Measurements from ENCODE around the gene TM2D1. TPM values are rescaled to one million over a fixed set of nuclear protein-coding genes. Genes with fewer than 3 reads are reported as not detected.

TM2D1 gene
- polyA plus RNA-seq (2013, experiment 1 of 4), result 24.0 TPM
- 27.6 TPM for polyA plus RNA-seq (2013, experiment 2 of 4)
- polyA plus RNA-seq (2013, experiment 3 of 4), result 25.4 TPM
- 26.8 TPM for polyA plus RNA-seq (2013, experiment 4 of 4)

DNA sequence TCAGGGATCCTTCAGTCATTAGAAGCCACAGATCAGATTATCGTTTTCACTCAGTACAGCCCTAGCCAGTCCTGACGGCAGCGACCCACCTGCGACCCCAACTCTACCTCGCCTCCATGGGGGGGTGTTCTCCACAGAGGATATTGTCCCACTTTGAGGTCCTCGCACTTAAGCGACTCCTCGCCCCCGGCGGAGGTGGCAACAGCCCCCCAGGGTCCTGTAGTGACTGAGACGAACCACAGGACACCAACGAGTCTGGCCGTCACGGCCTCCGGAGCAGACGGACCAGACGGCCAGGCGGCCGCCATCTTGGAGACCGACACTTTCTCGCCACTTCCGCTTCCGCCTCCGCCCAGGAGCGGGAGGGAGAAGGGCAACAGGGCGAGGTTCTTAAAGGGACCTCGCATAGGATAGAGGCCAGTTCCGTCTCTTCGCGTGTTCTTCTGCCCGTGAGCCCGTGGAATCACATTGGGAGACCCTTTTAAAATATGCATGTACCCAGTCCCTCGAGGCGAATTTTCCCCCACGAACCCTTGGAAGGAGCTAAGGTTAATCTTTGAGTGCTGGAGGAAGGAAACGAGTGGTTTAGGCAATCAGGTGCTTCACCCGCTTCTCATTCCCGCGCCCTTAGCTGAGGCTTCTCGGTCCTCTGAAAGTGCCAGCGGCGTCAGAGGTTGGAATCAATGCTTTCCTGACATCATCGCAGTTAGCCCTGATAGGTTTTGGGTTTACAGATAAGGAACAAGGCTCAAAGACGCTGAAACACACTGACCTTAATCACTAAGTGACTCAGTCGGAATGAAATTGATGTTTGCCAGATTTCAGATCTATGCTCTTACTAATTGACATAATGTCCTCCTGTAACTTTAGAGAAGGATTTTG lies at the start of gene TM2D1:
Gene TM2D1 (minus strand): TSS at position 329 of the 882 bp plus-strand sequence. CDS start 21 bp downstream, at position 308.
- Histone ChIP-seq H3K4me1 (ENCODE audit: control insufficient read depth, insufficient read depth, low read length) (peaks cover 7% of the 10 kb centered on the region), H3K27ac (ENCODE audit: insufficient read depth, low read depth, low read length, poor library complexity, severe bottlenecking) (peak within 1 kb of the TSS; percentile 53), H3K36me3 (ENCODE audit: control insufficient read depth, insufficient read depth, low read length) (no peaks in the 10 kb centered on the region), H3K4me3 (ENCODE audit: insufficient read depth, low read depth, low read length) (peak within 1 kb of the TSS; percentile 99), H3K27me3 (ENCODE audit: control insufficient read depth, insufficient read depth, low read length, poor library complexity, severe bottlenecking) (no peaks in the 10 kb centered on the region), H3K9me3 (ENCODE audit: control insufficient read depth, low read length) (no peaks in the 10 kb centered on the region)
- WGBS, 2 experiments, result 0 to 1% methylated on average over 45 of the region's 45 CpGs

DNA sequence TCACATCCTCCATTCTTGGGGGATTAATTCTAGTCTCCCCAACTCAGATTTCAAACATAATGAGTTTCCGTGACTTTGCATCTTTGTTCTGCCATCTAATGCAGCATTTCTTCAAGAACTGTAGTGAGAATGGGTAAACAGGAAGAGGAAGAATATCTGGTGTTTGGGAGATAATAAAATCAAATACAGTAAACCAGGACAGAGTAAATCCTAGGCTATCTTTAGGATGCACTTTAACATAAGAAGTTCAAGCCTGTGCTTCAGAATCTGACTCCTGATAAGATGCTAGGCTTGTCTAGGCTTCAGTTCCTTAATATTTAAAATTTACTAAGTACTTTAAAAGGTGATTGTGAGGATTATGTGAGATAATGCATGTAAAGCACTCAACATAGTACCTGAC lies 45.2 kb upstream of the TM2D1 start:
- WGBS, 2 experiments, result 100% methylated on average over 1 of the region's 1 CpG
- Histone ChIP-seq H3K4me1 (ENCODE audit: control insufficient read depth, insufficient read depth, low read length) (no peaks in the 10 kb centered on the region), H3K36me3 (ENCODE audit: control insufficient read depth, insufficient read depth, low read length) (no peaks in the 10 kb centered on the region)

GRCh38 chr1:61757950-61758349 lies 33.0 kb upstream of the TM2D1 start:
- H3K4me1 ChIP-seq (ENCODE audit: control insufficient read depth, insufficient read depth, low read length), result no peaks in the 10 kb centered on the region

More for the DNA sequence above, 45.2 kb upstream of the TM2D1 start:
- no peak overlapping the region for H3K27ac ChIP-seq (ENCODE audit: insufficient read depth, low read depth, low read length, poor library complexity, severe bottlenecking)
- H3K9me3 ChIP-seq (ENCODE audit: control insufficient read depth, low read length), result no peaks in the 10 kb centered on the region
- no peaks in the 10 kb centered on the region for H3K27me3 ChIP-seq (ENCODE audit: control insufficient read depth, insufficient read depth, low read length, poor library complexity, severe bottlenecking)
- no peak overlapping the region for H3K4me3 ChIP-seq (ENCODE audit: insufficient read depth, low read depth, low read length)

DNA sequence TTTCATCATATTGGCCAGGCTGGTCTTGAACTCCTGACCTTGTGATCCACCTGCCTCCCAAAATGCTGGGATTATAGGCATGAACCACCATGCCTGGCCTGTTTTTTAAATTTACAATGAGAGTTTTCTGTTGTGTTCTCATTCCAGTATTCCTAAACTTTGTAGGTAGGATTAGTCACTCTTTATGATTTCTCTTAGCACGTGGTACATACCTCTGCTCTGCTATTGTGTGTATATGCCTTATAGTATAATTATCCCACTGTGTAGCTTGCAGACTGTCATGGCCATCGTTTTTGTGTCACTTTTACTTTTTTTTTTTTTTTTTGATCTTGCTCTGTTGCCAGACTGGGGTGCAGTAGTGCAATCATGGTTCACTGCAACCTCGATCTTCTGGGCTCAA lies 31.8 kb upstream of the TM2D1 start:
- 93 to 100% methylated on average over 2 to 3 of the region's 3 CpGs for WGBS, 2 experiments
- Histone ChIP-seq H3K27me3 (ENCODE audit: control insufficient read depth, insufficient read depth, low read length, poor library complexity, severe bottlenecking) (no peaks in the 10 kb centered on the region), H3K36me3 (ENCODE audit: control insufficient read depth, insufficient read depth, low read length) (no peaks in the 10 kb centered on the region), H3K4me1 (ENCODE audit: control insufficient read depth, insufficient read depth, low read length) (no peaks in the 10 kb centered on the region), H3K4me3 (ENCODE audit: insufficient read depth, low read depth, low read length) (no peak overlapping the region), H3K27ac (ENCODE audit: insufficient read depth, low read depth, low read length, poor library complexity, severe bottlenecking) (no peak overlapping the region), H3K9me3 (ENCODE audit: control insufficient read depth, low read length) (no peaks in the 10 kb centered on the region)

More at GRCh38 chr1:61757950-61758349, 33.0 kb upstream of the TM2D1 start:
- no peaks in the 10 kb centered on the region for H3K27me3 ChIP-seq (ENCODE audit: control insufficient read depth, insufficient read depth, low read length, poor library complexity, severe bottlenecking)
- 85 to 97% methylated on average over 2 of the region's 2 CpGs for WGBS, 2 experiments
- no peaks in the 10 kb centered on the region for H3K9me3 ChIP-seq (ENCODE audit: control insufficient read depth, low read length)
- no peak overlapping the region for H3K27ac ChIP-seq (ENCODE audit: insufficient read depth, low read depth, low read length, poor library complexity, severe bottlenecking)
- no peak overlapping the region for H3K4me3 ChIP-seq (ENCODE audit: insufficient read depth, low read depth, low read length)
- no peaks in the 10 kb centered on the region for H3K36me3 ChIP-seq (ENCODE audit: control insufficient read depth, insufficient read depth, low read length)

DNA sequence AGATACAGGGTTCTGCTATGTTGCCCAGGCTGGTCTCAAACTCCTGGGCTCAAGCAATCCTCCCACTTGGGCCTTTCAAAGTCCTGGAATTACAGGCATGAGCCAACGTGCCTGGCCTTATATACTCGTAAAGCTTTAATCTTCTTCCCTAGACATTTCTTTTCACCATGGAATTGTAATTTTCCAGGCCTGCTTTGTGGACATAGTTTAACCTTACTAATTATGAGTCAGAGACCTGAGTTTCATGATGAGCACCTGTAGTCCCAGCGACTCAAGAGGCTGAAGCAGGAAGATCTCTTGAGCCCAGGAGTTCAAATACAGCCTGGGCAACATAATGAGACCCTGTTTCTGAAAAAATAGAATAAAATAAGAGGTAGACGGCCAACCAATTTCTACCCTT lies 29.6 kb upstream of the TM2D1 start:
- no peaks in the 10 kb centered on the region for H3K27me3 ChIP-seq (ENCODE audit: control insufficient read depth, insufficient read depth, low read length, poor library complexity, severe bottlenecking)
- WGBS, 2 experiments, result 92 to 93% methylated on average over 3 to 4 of the region's 4 CpGs
- H3K4me1 ChIP-seq (ENCODE audit: control insufficient read depth, insufficient read depth, low read length), result no peaks in the 10 kb centered on the region
- no peak overlapping the region for H3K4me3 ChIP-seq (ENCODE audit: insufficient read depth, low read depth, low read length)
- no peaks in the 10 kb centered on the region for H3K9me3 ChIP-seq (ENCODE audit: control insufficient read depth, low read length)
- no peak overlapping the region for H3K27ac ChIP-seq (ENCODE audit: insufficient read depth, low read depth, low read length, poor library complexity, severe bottlenecking)
- H3K36me3 ChIP-seq (ENCODE audit: control insufficient read depth, insufficient read depth, low read length), result no peaks in the 10 kb centered on the region

DNA sequence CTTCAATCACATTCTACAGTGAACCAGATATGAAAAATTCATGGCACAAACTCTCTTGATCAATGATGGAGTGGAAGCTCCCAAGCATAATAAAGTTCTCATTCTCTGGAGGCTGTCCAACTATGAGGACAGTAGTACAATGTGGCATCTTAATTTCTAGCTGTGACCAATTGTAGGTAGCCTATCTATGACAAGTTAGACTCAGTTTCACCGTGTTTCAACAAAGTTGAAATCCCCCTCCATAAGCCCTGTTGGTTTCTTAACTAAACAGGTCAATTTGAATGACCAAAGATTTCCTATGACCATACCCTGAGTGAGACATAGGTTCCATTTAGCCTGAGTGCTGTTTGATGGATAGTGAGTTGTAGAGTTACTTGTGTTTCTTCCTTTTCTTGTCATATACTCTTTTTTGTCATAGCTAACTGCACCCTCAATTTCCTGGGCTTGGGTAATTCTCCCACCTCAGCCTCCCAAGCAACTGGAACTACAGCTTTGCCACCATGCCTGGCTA lies 29.1 kb upstream of the TM2D1 start:
- H3K4me1 ChIP-seq (ENCODE audit: control insufficient read depth, insufficient read depth, low read length), result no peaks in the 10 kb centered on the region
- H3K9me3 ChIP-seq (ENCODE audit: control insufficient read depth, low read length), result no peaks in the 10 kb centered on the region
- H3K27ac ChIP-seq (ENCODE audit: insufficient read depth, low read depth, low read length, poor library complexity, severe bottlenecking), result no peak overlapping the region
- no peaks in the 10 kb centered on the region for H3K27me3 ChIP-seq (ENCODE audit: control insufficient read depth, insufficient read depth, low read length, poor library complexity, severe bottlenecking)
- no peaks in the 10 kb centered on the region for H3K36me3 ChIP-seq (ENCODE audit: control insufficient read depth, insufficient read depth, low read length)
- 81 to 82% methylated on average over 1 of the region's 1 CpG for WGBS, 2 experiments
- H3K4me3 ChIP-seq (ENCODE audit: insufficient read depth, low read depth, low read length), result no peak overlapping the region

- Histone ChIP-seq H3K4me3 (ENCODE audit: insufficient read depth, low read depth, low read length) (no peak overlapping the region), H3K36me3 (ENCODE audit: control insufficient read depth, insufficient read depth, low read length) (no peaks in the 10 kb centered on the region), H3K9me3 (ENCODE audit: control insufficient read depth, low read length) (no peaks in the 10 kb centered on the region), H3K4me1 (ENCODE audit: control insufficient read depth, insufficient read depth, low read length) (no peaks in the 10 kb centered on the region), H3K27me3 (ENCODE audit: control insufficient read depth, insufficient read depth, low read length, poor library complexity, severe bottlenecking) (no peaks in the 10 kb centered on the region), H3K27ac (ENCODE audit: insufficient read depth, low read depth, low read length, poor library complexity, severe bottlenecking) (no peak overlapping the region)
- WGBS, 2 experiments, result 67 to 85% methylated on average over 1 of the region's 1 CpG
These were observed 28.0 kb upstream of the TM2D1 start for GRCh38 chr1:61752921-61753389.

- H3K27me3 ChIP-seq (ENCODE audit: control insufficient read depth, insufficient read depth, low read length, poor library complexity, severe bottlenecking), result no peaks in the 10 kb centered on the region
- H3K4me3 ChIP-seq (ENCODE audit: insufficient read depth, low read depth, low read length), result no peak overlapping the region
- no peaks in the 10 kb centered on the region for H3K36me3 ChIP-seq (ENCODE audit: control insufficient read depth, insufficient read depth, low read length)
- H3K9me3 ChIP-seq (ENCODE audit: control insufficient read depth, low read length), result no peaks in the 10 kb centered on the region
- no peaks in the 10 kb centered on the region for H3K4me1 ChIP-seq (ENCODE audit: control insufficient read depth, insufficient read depth, low read length)
- no peak overlapping the region for H3K27ac ChIP-seq (ENCODE audit: insufficient read depth, low read depth, low read length, poor library complexity, severe bottlenecking)
- 81 to 100% methylated on average over 1 to 2 of the region's 2 CpGs for WGBS, 2 experiments
These were observed 24.6 kb upstream of the TM2D1 start for GRCh38 chr1:61749574-61749973.

DNA sequence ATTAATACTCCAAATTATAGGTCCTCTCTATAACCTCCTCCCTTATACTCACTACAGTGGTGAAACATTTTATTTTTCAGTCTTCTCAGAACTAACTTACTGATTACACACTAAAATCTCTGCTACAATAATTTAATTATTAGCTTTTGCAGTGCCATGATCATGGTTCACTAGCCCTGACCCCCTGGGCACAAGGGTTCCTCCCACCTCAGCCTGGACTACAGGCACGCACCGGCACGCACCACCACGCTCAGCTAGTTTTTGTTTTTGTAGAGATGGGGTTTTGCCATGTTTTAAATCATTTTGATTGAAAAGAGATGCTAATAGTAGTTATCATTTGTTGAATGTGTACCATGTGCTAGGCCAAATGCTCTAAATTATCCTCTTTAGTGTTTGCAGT lies 23.6 kb upstream of the TM2D1 start:
- WGBS, 2 experiments, result 94 to 96% methylated on average over 4 of the region's 4 CpGs
- no peak overlapping the region for H3K4me3 ChIP-seq (ENCODE audit: insufficient read depth, low read depth, low read length)
- no peaks in the 10 kb centered on the region for H3K9me3 ChIP-seq (ENCODE audit: control insufficient read depth, low read length)
- H3K4me1 ChIP-seq (ENCODE audit: control insufficient read depth, insufficient read depth, low read length), result no peaks in the 10 kb centered on the region
- H3K27ac ChIP-seq (ENCODE audit: insufficient read depth, low read depth, low read length, poor library complexity, severe bottlenecking), result no peak overlapping the region
- no peaks in the 10 kb centered on the region for H3K36me3 ChIP-seq (ENCODE audit: control insufficient read depth, insufficient read depth, low read length)
- no peaks in the 10 kb centered on the region for H3K27me3 ChIP-seq (ENCODE audit: control insufficient read depth, insufficient read depth, low read length, poor library complexity, severe bottlenecking)

DNA sequence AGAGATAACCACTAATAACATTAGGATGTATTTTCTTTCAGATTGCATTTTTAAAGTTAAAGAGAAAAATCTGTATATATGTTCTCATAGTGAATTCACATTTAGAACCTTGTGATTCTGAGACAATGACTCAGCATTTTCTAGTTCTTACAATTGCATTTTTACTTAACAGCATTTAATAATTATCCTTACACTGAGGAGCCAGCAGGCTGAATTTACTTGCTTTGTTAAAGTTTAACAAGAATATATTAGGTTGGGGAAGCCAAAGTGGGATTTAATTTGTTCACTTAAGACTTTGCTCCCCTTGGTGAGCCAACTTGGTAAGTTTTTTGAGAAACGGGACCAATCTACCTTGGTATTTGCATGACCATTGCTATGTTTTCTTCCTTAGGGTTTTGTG lies 21.9 kb upstream of the TM2D1 start:
- H3K9me3 ChIP-seq (ENCODE audit: control insufficient read depth, low read length), result no peaks in the 10 kb centered on the region
- WGBS, 2 experiments, result 72 to 77% methylated on average over 1 of the region's 1 CpG
- H3K4me3 ChIP-seq (ENCODE audit: insufficient read depth, low read depth, low read length), result no peak overlapping the region
- no peaks in the 10 kb centered on the region for H3K36me3 ChIP-seq (ENCODE audit: control insufficient read depth, insufficient read depth, low read length)
- peaks cover under 1% of the 10 kb centered on the region for H3K27me3 ChIP-seq (ENCODE audit: control insufficient read depth, insufficient read depth, low read length, poor library complexity, severe bottlenecking)
- no peak overlapping the region for H3K27ac ChIP-seq (ENCODE audit: insufficient read depth, low read depth, low read length, poor library complexity, severe bottlenecking)
- no peaks in the 10 kb centered on the region for H3K4me1 ChIP-seq (ENCODE audit: control insufficient read depth, insufficient read depth, low read length)
